ENCODE data around the gene DNAJB8. TPM values are rescaled to one million over a fixed set of nuclear protein-coding genes. Genes with fewer than 3 reads are reported as not detected.

The DNAJB8 gene
- total and polyA plus RNA-seq, 9 of the 15 experiments (the other 6 are each of a cell fraction or from before 2014, with no cell fraction given): not detected

GRCh38 chr3:128425142-128425845 is 41.4 kb downstream of the DNAJB8 start:
- WGBS (ENCODE audit: insufficient coverage, low coverage, missing lambda C conversion rate): 60% methylated on average over 20 of the region's 23 CpGs
- no peak overlapping the region for H3K4me3 ChIP-seq
- in situ Hi-C loops (cut with MboI) (no loop called here), intact Hi-C loops (cut with micrococcal nuclease) (no loop called here)
- H3K79me2 ChIP-seq (ENCODE audit: control insufficient read depth, insufficient read depth, low read length): no peaks in the 10 kb centered on the region; the same call in 2 of the 3 replicates
- H3K36me3 ChIP-seq (ENCODE audit: control insufficient read depth, insufficient read depth, low read length): no peaks in the 10 kb centered on the region
- H3K9ac ChIP-seq (ENCODE audit: insufficient read depth in 1 of 2, low read depth in 2 of 2, low read length in 2 of 2): peak overlapping the region; percentile 57 to 90
- no TSS peak for BruUV-seq (replicated peaks)
- ChIA-PET CTCF (ENCODE audit: low intra/inter-chr PET ratio) (interaction anchor here (0.8 to 2.3 kb wide), 2 partner anchors 9 to 73 kb away, joined by 3 to 9 read pairs; no protein-coding TSS in a partner anchor), POLR2A (interaction anchor here (0.6 to 1.2 kb wide), 4 partner anchors 9 to 148 kb away, joined by 3 to 4 read pairs (median 4); no protein-coding TSS in a partner anchor)
- peak overlapping the region; percentile 84 for H2AFZ ChIP-seq (ENCODE audit: low read depth, low read length)
- H3K9me1 ChIP-seq (ENCODE audit: control insufficient read depth, insufficient read depth, low read length): no peaks in the 10 kb centered on the region
- peaks cover 45 to 97% of the 10 kb centered on the region in 2 experiments for H3K4me1 ChIP-seq (replicated peaks in 1 of 2; ENCODE audit: control insufficient read depth in 2 of 2, insufficient read depth in 2 of 2, low read length in 2 of 2)
- no peaks in the 10 kb centered on the region for H3K27me3 ChIP-seq (ENCODE audit: control insufficient read depth in 2 of 2, insufficient read depth in 2 of 2, low read length in 2 of 2)
- TF ChIP-seq ZNF740 (CRISPR knock-in tag; IDR thresholded peaks at IDR 0.05) (no peak), ZNF740 (tag; IDR thresholded peaks at IDR 0.05) (peak in 1 of 2 experiments; percentile 27; a peak in 1 of 4 replicates), RAD51 (IDR thresholded peaks at IDR 0.05; ENCODE audit: borderline replicate concordance, low read depth) (no peak), ZFX (CRISPR knock-in tag; IDR thresholded peaks at IDR 0.05) (peak; percentile 45), CTCFL (IDR thresholded peaks at IDR 0.05; ENCODE audit: borderline replicate concordance, insufficient read depth, low read depth, low read length, poor library complexity, severe bottlenecking) (no peak), ZNF165 (CRISPR knock-in tag; IDR thresholded peaks at IDR 0.05; ENCODE audit: borderline replicate concordance) (no peak), IRF9 (tag; IDR thresholded peaks at IDR 0.05) (no peak), ZNF592 (IDR thresholded peaks at IDR 0.05) (peak; percentile 13; the same call in 1 of the 2 replicates), MTA2 (IDR thresholded peaks at IDR 0.05; ENCODE audit: low read depth) (no peak)
- H3K27ac ChIP-seq (ENCODE audit: extremely low read depth, low read depth, low read length): peak overlapping the region; percentile 73
- ATAC-seq: no peak
- no peaks in the 10 kb centered on the region for H4K20me1 ChIP-seq (replicated peaks; ENCODE audit: control insufficient read depth, insufficient read depth, low read length)
- H3K4me2 ChIP-seq (ENCODE audit: insufficient read depth, low read length): peak overlapping the region; percentile 59
- no peaks in the 10 kb centered on the region for H3K9me3 ChIP-seq (replicated peaks; ENCODE audit: control insufficient read depth, insufficient read depth, low read depth, low read length)
- no peak for FAIRE-seq
- DNase-seq (ENCODE audit: extremely low read depth in 1 of 4, low spot score in 3 of 4): no peak

All from K562 (cell line).